NCI-H1105 treated with DMSO at 0.1 percent for 48 hours (cell line): Measurements from ENCODE around the gene LRRC2.
"Not testable (repeated sequence)": the region's sequence is repeated elsewhere in the genome, so short reads cannot be mapped to it uniquely, and the experiment has no call there.

Experiments used
- DNase-seq: peaks from one replicate; lab custom pipeline; 2025; lab: John Stamatoyannopoulos, UW

The LRRC2 gene

DNA sequence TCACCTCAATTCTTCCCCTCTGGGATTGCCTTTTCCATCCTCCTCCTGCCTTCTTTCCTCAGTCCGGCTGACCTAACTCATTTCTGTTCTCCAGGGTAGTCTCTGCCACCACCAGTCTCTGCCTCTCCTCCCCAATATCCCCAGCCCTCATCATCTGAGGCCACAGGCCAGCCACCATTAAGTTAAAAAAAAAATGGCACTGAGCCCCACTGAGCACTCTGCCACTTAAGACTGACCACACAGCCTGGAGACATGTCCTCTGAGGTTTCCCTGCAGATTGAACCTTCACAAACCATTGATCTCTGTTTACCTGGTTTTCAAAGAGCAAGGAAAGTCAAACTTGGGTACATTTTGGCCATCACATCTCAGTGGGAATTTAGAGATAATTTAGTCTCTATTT, 13.6 kb downstream of the LRRC2 start:
- no peak for DNase-seq

DNA sequence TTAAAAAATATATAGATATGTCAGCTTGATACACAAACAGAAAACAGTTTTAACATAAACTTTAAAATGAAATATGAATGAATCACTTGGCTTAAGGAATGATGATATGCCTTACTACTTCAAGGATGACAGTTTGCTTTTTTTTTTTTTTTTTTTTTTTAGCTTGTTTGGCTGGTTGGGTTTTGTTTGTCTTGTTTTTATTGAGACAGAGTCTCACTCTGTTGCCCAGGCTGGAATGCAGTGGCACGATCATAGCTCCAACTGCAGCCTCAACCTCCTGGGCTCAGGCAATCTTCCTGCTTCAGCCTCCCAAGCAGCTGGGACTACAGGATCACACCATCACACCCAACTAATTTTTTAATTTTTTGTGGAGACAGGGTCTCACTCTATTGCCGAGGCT, 14.5 kb downstream of the LRRC2 start:
- DNase-seq, result no peak

- DNase-seq, result no peak
Measured at GRCh38 chr3:46549989-46550388, 16.1 kb downstream of the LRRC2 start.

DNA sequence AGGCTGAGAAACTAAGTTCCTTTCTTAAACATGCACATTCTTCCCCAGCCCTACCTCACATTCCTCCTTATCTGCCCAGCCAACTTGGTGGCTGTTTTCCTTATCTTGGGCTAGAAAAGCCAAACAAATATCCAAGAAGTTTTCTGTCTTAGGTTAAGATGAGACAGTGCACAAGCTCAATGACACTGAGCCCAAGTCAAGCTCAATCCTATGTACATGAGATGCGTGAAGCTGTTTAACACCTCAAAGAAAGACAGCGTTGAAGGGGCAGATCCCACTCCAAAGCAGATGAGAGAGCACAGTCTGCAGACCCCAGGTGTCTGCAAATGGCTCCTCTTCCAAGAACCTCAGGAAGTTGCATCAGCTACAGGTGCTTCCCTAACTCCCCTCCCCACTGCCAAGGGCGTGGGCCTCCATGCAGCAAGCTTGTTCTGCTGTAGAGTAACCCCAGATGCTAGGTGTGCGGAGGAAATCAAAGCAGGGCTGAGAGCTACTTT, 16.6 kb downstream of the LRRC2 start:
- DNase-seq, result no peak

DNA sequence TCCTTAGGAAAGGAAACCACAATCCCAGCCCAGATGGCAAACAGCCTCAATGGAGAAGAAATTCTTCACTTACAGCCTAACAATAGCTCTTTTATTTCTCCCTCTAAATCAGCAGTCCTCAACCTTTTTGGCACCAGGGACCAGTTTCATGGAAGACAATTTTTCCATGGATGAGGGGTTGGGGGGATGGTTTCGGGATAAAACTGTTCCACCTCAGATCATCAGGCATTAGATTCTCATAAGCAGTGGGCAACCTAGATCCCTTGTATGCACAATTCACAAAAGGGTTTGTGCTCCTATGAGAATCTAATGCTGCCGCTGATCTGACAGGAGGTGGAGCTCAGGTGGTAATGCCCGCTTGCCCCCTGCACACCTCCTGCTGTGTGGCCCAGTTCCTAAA, 17.5 kb downstream of the LRRC2 start:
- DNase-seq, result not testable (repeated sequence)

- no peak for DNase-seq
Measured at GRCh38 chr3:46546896-46547440, 19.1 kb downstream of the LRRC2 start.

DNA sequence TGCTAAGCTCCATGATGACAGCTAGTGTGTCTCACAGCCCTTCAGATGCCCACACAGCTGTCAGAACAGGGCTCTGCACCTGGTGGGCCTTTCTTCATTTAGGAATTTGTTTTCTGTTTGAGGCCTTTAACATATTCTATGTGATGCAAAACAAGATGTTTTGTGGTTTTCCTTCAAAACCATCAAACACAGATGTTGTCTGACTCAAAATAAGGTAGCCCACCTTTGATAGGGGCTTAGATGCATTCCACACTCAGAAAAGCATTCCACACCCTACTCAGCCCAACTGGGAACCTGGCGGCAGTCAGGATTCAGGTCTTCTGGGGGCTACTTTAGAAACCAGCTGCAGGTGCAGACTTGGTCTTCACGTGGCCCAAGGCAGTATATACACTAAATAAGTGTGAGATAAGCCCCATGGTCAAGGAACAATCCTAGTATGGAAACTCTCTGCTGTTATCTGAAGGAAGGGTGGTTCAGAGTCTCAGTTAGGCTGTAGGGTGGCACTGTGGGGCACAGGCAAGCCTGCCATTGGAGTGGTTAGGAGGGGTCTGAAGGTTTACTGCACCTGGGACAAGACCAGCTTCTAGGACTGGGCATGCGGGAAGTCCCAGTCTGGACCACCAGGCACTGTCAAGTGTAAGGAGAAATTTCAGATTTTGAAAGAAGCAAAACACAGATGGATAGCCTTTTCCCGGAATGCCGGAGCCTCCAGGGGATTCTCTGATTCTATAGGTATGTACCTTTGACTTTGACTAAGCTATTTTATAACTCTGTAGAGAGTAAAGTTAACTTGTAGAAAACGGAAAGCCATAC, 20.1 kb downstream of the LRRC2 start:
- no peak for DNase-seq

DNA sequence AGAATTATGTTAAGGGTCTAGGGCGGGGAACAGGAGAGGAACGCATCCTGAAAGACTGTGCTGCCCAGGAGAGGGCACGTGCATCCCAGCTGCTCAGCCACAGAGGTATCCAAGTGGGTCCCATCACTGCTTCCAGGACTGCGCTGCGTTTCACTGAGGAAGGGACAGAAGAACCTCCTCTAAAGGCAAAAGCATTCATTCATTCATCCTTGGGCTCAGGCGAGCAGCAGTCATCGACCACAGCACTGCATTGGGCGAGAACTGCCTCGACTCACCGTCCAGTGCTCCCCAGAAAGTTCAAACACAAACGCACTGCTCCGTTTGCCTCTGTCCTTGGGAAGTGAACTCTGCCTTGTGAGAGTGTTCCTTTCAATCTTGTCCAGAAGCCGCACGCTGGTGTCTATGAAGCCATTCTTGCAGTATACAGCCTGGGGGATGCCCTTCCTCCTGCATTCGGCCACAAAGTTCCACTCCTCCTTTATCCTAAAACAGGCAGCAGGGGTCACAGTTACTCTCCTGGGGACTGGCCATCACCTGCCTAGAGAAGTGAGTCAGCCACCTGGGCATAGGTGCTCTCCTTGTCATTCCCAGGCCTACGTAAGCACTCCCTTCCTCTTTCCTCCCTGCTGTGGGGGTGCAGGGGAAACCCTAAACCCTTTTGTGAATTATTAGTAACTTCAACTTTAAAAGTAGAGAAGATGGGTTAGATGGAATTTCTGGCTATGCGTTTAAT, 21.2 kb downstream of the LRRC2 start:
- no peak for DNase-seq

DNA sequence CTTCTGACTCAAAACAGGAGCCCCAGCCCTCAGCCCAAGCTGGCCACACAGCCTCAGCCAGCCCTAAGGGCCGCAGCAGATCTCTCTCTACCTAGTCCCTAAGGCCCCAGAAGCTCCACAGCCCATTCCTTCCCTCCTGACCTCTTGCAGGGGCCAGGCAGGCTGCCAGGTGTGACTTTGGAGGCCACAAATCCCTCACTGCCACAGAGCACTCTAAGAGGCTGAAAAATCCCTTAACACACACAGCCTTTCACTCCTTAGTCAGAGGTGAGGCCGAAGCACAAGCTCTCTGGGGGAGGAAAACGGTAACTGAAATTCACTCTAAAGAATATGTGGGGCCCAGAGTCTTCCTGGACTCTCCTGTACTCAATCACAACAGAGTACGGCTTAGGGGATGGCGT, 23.3 kb downstream of the LRRC2 start:
- no peak for DNase-seq

DNA sequence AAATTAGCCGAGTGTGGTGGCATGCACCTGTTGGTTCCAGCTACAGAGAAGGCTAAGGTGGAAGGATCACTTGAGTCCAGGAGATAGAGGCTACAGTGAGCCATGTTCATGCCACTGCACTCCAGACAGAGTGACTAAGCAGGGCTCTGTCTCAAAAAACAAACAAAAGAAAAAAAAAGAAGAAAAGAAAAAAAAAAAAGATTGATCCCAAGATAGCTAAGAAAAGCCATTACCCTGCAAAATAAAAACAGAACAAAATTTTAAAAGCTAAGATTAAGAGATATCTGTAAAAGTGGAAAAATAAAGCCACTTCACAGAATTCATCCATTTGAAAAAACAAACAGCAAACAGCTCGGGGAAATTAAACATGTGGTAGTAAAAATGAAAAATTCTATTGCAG, 23.8 kb downstream of the LRRC2 start:
- no peak for DNase-seq

DNA sequence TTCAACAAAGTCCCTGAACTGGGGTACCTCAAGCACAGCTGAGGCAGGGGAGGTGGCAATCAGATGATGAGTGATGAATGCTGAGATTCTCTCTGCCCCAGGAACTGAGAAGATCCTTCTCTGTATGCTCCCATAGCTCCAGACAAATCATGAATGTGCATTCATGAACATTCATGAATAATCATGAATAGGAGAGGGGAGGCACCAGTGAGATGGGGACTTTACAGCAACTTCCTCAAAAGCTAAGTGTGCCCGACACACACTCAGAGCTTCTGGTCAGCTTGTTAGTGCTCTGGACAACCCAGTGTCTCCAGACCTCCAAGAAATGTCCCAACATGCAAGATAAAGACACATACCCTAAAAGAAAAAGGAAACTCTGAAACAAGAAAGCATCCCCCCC, 24.3 kb downstream of the LRRC2 start:
- no peak for DNase-seq

- DNase-seq, result no peak
Measured at GRCh38 chr3:46540550-46540949, 25.6 kb downstream of the LRRC2 start.

DNA sequence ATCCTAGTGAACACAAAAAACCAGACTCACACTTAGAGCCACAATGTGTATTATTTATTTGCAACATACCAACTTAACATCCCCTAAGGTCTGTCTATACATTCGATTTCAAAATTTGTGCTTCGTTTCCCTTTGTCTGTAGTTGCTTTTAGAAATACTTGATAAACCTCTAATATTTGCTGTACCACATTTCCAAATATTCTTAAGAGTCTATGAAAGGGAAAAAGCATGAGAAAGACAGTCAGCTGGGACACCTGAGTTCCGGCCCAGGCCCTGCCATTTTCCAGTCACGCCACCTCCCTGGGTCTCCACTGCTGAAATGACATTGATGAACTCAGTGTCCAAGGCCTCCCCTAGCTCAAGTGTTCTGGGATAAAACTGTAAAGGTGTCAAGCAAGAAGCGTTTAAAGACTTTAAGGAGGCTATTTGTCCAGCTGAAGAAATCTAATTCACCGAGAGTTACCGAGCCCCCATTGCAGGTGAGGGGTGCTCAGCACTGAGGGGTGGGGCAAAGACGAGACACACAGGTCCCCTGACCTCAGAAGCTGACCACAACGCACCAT, 26.6 kb downstream of the LRRC2 start:
- DNase-seq, result no peak

- no peak for DNase-seq
Measured at GRCh38 chr3:46538803-46539442, 27.2 kb downstream of the LRRC2 start.

GRCh38 chr3:46538425-46538802, 27.7 kb downstream of the LRRC2 start:
- not testable (repeated sequence) for DNase-seq

GRCh38 chr3:46537779-46538178, 28.3 kb downstream of the LRRC2 start:
- no peak for DNase-seq

DNA sequence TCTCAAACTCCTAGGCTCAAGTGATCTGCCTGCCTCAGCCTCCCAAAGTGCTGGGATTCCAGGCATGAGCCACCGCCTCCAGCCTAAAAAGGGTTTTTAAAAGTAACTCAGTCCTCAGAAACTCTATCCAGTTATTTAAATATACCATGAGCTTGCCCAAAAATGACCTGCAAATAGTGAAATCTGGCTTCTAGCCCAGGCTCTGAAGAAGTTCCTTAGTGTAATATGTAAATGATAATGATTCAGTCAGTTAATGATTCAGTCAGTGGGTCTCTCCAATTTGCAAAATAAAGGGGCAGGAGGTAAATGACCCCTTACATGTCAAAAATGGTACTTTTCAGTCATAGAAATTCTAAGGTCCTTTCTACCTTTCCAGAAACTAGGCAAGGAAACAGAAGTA, 28.8 kb downstream of the LRRC2 start:
- no peak for DNase-seq

GRCh38 chr3:46536758-46537157, 29.3 kb downstream of the LRRC2 start:
- no peak for DNase-seq

DNA sequence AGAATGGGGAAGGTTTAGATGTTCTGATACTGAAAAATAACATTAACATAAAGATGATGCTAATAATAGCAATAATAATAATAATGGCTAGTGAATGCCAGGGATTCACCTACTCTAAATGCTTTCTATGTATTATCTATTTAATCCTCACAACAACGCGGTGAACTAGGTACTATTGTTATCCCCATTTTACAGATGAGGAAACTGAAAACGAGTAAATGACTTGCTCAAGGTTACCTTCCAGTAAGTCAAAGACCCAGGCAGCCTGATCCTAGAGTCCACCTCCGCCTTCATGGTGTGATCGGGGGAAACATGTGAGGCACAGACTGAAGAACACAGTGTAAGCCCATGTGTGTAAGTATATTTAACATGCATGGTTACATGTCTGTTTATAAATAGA, 30.4 kb downstream of the LRRC2 start:
- DNase-seq, result no peak

- DNase-seq, result no peak
Measured at GRCh38 chr3:46533091-46533490, 33.0 kb downstream of the LRRC2 start.

DNA sequence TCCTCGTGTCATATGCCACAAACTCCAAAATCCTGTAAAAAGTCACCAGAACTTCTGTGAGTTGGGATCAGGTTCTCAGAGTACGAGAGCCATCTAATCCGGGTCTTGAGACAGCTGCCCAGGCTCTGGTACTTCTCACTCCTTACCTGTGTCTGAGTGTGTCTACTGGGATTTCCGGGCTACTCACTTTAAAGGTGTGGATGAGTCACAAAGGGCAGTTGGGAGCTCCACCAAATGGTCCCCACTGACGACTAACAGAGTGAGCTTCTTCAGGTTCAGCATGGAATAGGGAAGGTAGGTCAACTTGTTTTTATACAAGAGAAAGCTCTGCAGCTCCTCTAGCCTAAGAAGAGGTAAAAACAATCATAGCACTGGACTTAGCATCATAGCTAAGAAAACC, 38.9 kb downstream of the LRRC2 start:
- DNase-seq, result no peak

DNA sequence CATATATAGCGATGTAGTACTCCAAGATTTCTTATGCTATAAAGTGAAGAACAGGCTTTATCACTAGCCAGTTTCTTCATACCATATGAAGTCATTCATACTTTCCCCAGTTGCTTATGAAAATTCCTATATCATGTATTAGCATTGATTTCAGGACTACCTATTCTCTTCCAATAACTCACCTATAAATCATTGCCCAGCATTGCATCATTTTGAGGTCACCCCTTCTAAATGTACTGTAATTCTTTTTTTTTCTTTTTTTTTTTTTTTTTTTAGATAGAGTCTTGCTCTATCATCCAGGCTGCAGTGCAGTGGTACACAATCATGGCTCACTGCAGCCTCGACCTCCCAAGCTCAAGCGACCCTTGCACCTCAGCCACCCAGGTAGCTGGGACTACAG, 41.3 kb downstream of the LRRC2 start:
- no peak for DNase-seq
